ENCODE data around the gene CYP27A1.

Gene CYP27A1

DNA sequence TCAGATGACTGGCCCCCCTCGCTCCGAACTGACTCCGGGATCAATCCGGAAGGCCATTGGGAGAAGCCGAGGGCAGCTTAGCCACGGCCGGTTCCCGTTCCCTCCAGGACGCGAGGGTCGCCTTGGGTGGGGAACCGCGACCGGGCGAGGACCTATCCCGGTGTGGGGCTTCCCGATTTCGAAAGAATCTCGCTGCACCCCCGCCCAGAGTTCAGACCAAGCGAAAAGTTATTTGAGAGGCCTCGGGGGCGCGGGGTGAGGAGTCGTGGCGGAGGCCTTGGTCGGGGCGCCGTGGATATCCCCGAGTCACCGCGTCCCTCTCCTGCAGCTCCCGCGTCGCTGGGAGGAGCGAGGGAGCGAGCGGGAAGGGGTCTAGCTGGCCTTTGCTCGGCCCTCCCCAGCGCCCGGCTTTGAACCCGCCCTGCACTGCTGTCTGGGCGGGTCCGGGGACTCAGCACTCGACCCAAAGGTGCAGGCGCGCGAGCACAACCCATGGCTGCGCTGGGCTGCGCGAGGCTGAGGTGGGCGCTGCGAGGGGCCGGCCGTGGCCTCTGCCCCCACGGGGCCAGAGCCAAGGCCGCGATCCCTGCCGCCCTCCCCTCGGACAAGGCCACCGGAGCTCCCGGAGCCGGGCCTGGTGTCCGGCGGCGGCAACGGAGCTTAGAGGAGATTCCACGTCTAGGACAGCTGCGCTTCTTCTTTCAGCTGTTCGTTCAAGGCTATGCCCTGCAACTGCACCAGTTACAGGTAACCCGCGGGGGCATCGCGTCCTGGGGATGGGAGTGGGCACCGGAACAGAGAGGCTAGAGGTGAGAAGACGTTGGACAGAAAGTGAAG lies at the start of gene CYP27A1:
Gene CYP27A1 (plus strand): TSS at position 457 of the 837 bp plus-strand sequence. CDS start 36 bp downstream, at position 493.
- Histone ChIP-seq H3K27me3 (ENCODE audit: insufficient read depth, poor library complexity, severe bottlenecking) (peaks cover 23% of the 10 kb centered on the region), H3K4me3 (ENCODE audit: severe bottlenecking) (peak within 1 kb of the TSS; percentile 13), H3K36me3 (ENCODE audit: low read depth) (no peaks in the 10 kb centered on the region), H3K9me3 (ENCODE audit: severe bottlenecking) (peaks cover 4% of the 10 kb centered on the region), H3K4me1 (ENCODE audit: insufficient read depth, poor library complexity, severe bottlenecking) (no peaks in the 10 kb centered on the region), H3K27ac (ENCODE audit: poor library complexity, severe bottlenecking) (no peak within 1 kb of the TSS)
- TF ChIP-seq, protein P1, sequence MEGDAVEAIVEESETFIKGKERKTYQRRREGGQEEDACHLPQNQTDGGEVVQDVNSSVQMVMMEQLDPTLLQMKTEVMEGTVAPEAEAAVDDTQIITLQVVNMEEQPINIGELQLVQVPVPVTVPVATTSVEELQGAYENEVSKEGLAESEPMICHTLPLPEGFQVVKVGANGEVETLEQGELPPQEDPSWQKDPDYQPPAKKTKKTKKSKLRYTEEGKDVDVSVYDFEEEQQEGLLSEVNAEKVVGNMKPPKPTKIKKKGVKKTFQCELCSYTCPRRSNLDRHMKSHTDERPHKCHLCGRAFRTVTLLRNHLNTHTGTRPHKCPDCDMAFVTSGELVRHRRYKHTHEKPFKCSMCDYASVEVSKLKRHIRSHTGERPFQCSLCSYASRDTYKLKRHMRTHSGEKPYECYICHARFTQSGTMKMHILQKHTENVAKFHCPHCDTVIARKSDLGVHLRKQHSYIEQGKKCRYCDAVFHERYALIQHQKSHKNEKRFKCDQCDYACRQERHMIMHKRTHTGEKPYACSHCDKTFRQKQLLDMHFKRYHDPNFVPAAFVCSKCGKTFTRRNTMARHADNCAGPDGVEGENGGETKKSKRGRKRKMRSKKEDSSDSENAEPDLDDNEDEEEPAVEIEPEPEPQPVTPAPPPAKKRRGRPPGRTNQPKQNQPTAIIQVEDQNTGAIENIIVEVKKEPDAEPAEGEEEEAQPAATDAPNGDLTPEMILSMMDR (IDR thresholded peaks at IDR 0.05; ENCODE audit: poor library complexity, severe bottlenecking) = no peak
- ATAC-seq (ENCODE audit: low read depth) (peak; percentile 44; the same call in 2 of the 3 replicates), DNase-seq (ENCODE audit: low spot score) (peak; percentile 54)

DNA sequence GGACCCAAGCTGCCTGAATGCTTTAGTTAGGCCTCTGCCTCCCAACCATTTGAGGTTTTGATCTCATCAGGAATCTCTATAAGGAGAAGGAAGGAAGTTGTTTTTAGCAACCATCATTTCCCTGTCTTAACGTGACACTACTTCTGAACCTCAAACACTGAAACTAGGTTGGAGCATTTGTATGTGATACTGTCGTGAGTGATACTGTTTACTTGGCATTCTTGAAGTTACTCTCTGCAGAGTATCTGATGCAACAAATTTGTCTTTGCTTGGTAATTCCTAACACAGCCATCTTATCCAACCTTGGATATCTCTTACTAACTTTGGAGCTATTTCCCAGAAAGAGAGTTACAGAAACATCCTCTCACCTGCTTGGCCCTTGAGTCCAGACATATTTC lies 49.2 kb upstream of the CYP27A1 start:
- H3K27ac ChIP-seq (ENCODE audit: poor library complexity, severe bottlenecking) = peak overlapping the region; percentile 78
- peaks cover 21% of the 10 kb centered on the region for H3K4me1 ChIP-seq (ENCODE audit: insufficient read depth, poor library complexity, severe bottlenecking)

DNA sequence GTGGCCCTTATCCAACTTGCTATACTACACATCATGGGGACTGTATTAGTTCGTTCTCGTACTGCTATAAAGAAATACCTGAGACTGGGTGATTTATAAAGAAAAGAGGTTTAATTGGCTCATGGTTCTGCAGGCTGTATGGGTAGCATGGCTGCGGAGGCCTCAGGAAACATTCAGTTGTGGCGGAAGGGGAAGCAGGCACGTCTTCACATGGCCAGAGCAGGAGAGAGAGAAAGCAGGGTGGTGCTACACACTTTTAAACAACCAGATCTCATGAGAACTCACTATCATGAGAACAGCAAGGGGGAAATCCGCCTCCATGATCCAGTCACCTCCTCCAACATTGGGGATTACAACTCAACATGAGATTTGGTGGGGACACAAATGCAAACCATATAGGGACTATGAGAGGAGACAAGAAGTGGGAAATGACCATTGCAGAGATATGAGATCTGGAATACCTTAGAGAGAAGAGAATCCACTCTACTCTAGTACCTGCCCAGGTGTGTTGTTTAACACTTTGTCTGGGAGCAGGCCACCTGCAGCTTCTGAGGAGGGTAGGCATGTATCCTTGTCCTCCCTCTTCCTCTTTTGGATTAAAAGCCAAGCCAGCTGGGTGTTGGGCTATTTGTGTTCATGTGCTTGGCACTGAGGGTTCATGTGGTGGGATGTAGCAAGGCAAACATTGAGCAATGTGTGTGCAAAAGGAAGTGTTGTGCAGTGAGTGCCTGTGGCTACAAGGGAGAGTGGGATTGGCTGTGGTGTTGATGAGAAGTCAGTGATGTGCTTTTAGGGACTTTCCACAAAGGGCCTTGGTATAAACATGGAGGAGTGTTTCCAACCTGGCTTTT lies 48.6 kb upstream of the CYP27A1 start:
- DNase-seq (ENCODE audit: low spot score) (no peak), ATAC-seq (ENCODE audit: low read depth) (no peak)
- H3K9me3 ChIP-seq (ENCODE audit: severe bottlenecking) = no peaks in the 10 kb centered on the region
- H3K4me3 ChIP-seq (ENCODE audit: severe bottlenecking) = no peak overlapping the region
- TF ChIP-seq, protein P1 (IDR thresholded peaks at IDR 0.05; ENCODE audit: poor library complexity, severe bottlenecking) = no peak
- H3K4me1 ChIP-seq (ENCODE audit: insufficient read depth, poor library complexity, severe bottlenecking) = peaks cover 21% of the 10 kb centered on the region
- peaks cover 21% of the 10 kb centered on the region; the same call in 1 of the 2 replicates for H3K36me3 ChIP-seq (ENCODE audit: low read depth)
- H3K27ac ChIP-seq (ENCODE audit: poor library complexity, severe bottlenecking) = no peak overlapping the region
- no peaks in the 10 kb centered on the region for H3K27me3 ChIP-seq (ENCODE audit: insufficient read depth, poor library complexity, severe bottlenecking)

More for the DNA sequence above, 49.2 kb upstream of the CYP27A1 start:
- ATAC-seq (ENCODE audit: low read depth) (no peak), DNase-seq (ENCODE audit: low spot score) (no peak)
- TF ChIP-seq, protein P1 (IDR thresholded peaks at IDR 0.05; ENCODE audit: poor library complexity, severe bottlenecking) = no peak
- Histone ChIP-seq H3K4me3 (ENCODE audit: severe bottlenecking) (no peak overlapping the region), H3K27me3 (ENCODE audit: insufficient read depth, poor library complexity, severe bottlenecking) (no peaks in the 10 kb centered on the region), H3K9me3 (ENCODE audit: severe bottlenecking) (no peaks in the 10 kb centered on the region), H3K36me3 (ENCODE audit: low read depth) (peaks cover 15% of the 10 kb centered on the region)

DNA sequence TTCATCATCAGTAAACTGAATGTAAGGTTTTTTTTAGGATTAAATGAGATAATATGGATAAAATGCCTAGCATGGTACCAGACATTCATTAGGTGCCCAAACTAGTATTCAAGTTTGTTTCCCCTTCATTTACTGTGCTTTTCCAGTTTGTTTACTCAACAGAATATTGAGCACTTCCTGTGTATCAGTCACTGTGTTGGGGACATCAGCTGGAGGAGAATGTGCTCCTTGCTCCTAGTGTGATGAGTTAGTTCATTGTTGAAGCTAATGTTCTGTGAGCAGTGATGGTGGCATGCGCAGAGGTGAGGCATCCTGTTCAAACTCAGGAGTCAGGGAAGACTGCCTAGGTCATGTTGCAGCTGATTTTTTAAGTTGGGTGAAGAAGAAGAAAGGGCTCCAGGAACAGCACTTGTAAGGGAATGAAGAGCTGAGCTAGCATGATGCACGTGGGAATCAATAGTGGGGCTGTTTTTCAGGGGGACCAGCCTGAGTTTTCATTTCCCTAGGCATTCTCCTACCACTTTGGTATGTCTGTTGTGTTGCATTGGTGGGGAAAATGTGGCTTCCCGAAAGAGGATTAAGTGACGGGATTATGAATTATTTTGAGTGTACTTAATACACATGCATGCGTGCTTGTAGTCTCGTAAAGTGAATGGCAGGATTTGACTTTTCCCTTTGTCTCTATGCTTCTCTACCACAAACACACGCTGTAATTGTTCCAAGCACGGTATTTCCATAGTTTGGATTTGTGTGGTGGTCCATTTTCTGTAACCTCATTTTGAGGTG lies 47.6 kb upstream of the CYP27A1 start:
- no peak overlapping the region for H3K27ac ChIP-seq (ENCODE audit: poor library complexity, severe bottlenecking)
- peaks cover 27% of the 10 kb centered on the region for H3K36me3 ChIP-seq (ENCODE audit: low read depth)
- TF ChIP-seq, protein P1 (IDR thresholded peaks at IDR 0.05; ENCODE audit: poor library complexity, severe bottlenecking) = no peak
- no peaks in the 10 kb centered on the region for H3K27me3 ChIP-seq (ENCODE audit: insufficient read depth, poor library complexity, severe bottlenecking)
- ATAC-seq (ENCODE audit: low read depth) = no peak
- no peaks in the 10 kb centered on the region for H3K9me3 ChIP-seq (ENCODE audit: severe bottlenecking)
- peaks cover 21% of the 10 kb centered on the region for H3K4me1 ChIP-seq (ENCODE audit: insufficient read depth, poor library complexity, severe bottlenecking)
- H3K4me3 ChIP-seq (ENCODE audit: severe bottlenecking) = no peak overlapping the region
- no peak for DNase-seq (ENCODE audit: low spot score)
